ENCODE measurements around the gene SMCHD1.
"Not testable (repeated sequence)": the region's sequence is repeated elsewhere in the genome, so short reads cannot be mapped to it uniquely, and the experiment has no call there.

The SMCHD1 gene

GRCh38 chr18:2716394-2717326 is 61.1 kb downstream of the SMCHD1 start:
- ATAC-seq (peak; percentile 23), DNase-seq (no peak)

- DNase-seq (no peak), ATAC-seq (no peak)
These were observed 61.9 kb downstream of the SMCHD1 start for GRCh38 chr18:2717407-2717806.

GRCh38 chr18:2719040-2719439 is 63.5 kb downstream of the SMCHD1 start:
- DNase-seq (no peak), ATAC-seq (no peak)

GRCh38 chr18:2723207-2723606 is 67.7 kb downstream of the SMCHD1 start:
- DNase-seq (no peak), ATAC-seq (no peak)

- ATAC-seq (no peak), DNase-seq (no peak)
These were observed 74.2 kb downstream of the SMCHD1 start for GRCh38 chr18:2729757-2730156.

GRCh38 chr18:2736823-2737222 is 81.3 kb downstream of the SMCHD1 start:
- no peak for ATAC-seq
- DNase-seq, result no peak

GRCh38 chr18:2740082-2740481 is 84.6 kb downstream of the SMCHD1 start:
- not testable (repeated sequence) for DNase-seq, ATAC-seq

GRCh38 chr18:2746274-2746673 is 90.7 kb downstream of the SMCHD1 start:
- no peak for DNase-seq

GRCh38 chr18:2758309-2758708 is 102.8 kb downstream of the SMCHD1 start:
- DNase-seq, result no peak

More at GRCh38 chr18:2746274-2746673, 90.7 kb downstream of the SMCHD1 start:
- no peak for ATAC-seq

GRCh38 chr18:2774669-2775068 is 119.1 kb downstream of the SMCHD1 start:
- ATAC-seq, result no peak
- DNase-seq, result no peak

More at GRCh38 chr18:2758309-2758708, 102.8 kb downstream of the SMCHD1 start:
- ATAC-seq, result no peak

- DNase-seq, result no peak
- no peak for ATAC-seq
These were observed 121.1 kb downstream of the SMCHD1 start for GRCh38 chr18:2776601-2777000.

GRCh38 chr18:2777241-2777640 is 121.7 kb downstream of the SMCHD1 start:
- ATAC-seq, result no peak
- DNase-seq, result no peak

- no peak for DNase-seq
- no peak for ATAC-seq
These were observed 125.2 kb downstream of the SMCHD1 start for GRCh38 chr18:2780750-2781149.

GRCh38 chr18:2787225-2787624 is 131.7 kb downstream of the SMCHD1 start:
- ATAC-seq (no peak), DNase-seq (no peak)

- no peak for DNase-seq
- no peak for ATAC-seq
These were observed 136.9 kb downstream of the SMCHD1 start for GRCh38 chr18:2792395-2792794.

GRCh38 chr18:2794159-2794558 is 138.6 kb downstream of the SMCHD1 start:
- ATAC-seq, result no peak
- DNase-seq, result no peak

GRCh38 chr18:2797951-2798350 is 142.4 kb downstream of the SMCHD1 start:
- no peak for ATAC-seq

GRCh38 chr18:2799369-2799768 is 143.8 kb downstream of the SMCHD1 start:
- DNase-seq (no peak), ATAC-seq (no peak)

More at GRCh38 chr18:2797951-2798350, 142.4 kb downstream of the SMCHD1 start:
- no peak for DNase-seq

- DNase-seq (no peak), ATAC-seq (no peak)
These were observed 150.7 kb downstream of the SMCHD1 start for GRCh38 chr18:2805970-2806943.

GRCh38 chr18:2808640-2809039 is 153.1 kb downstream of the SMCHD1 start:
- not testable (repeated sequence) for DNase-seq, ATAC-seq

- not testable (repeated sequence) for DNase-seq, ATAC-seq
These were observed 154.2 kb downstream of the SMCHD1 start for GRCh38 chr18:2809666-2810183.

- DNase-seq (no peak), ATAC-seq (no peak)
These were observed 155.9 kb downstream of the SMCHD1 start for GRCh38 chr18:2811416-2811815.
